ENCODE measurements around the gene NXPH3.
A peak's percentile ranks its signal among the peaks of the same experiment; 100 is the strongest.

NXPH3 gene

GRCh38 chr17:49567871-49568694 is 7.6 kb upstream of the NXPH3 start:
- H3K4me1 ChIP-seq (ENCODE audit: control insufficient read depth, insufficient read depth, low read length), result peaks cover 3% of the 10 kb centered on the region
- H3K36me3 ChIP-seq (ENCODE audit: control insufficient read depth in 2 of 2, insufficient read depth in 1 of 2, low read length in 2 of 2), result no peaks in the 10 kb centered on the region
- POLR2A ChIA-PET, result interaction anchor here (0.6 to 1.6 kb wide), 5 partner anchors 131 to 427 kb away, joined by 3 to 7 read pairs (median 3); partner anchors contain the start of genes DLX3, FAM117A, PHB1 and SLC35B1
- CTCF ChIA-PET, result interaction anchor here (0.5 to 14.4 kb wide), 44 partner anchors 9 to 526 kb away, joined by 3 to 486 read pairs (median 4); partner anchors contain the start of genes DLX3 and SLC35B1
- no peak overlapping the region for H3K4me3 ChIP-seq (ENCODE audit: low read depth, low read length)
- no peaks in the 10 kb centered on the region for H3K9me3 ChIP-seq (ENCODE audit: control insufficient read depth, insufficient read depth, low read depth, low read length)
- no peak overlapping the region for H3K27ac ChIP-seq (ENCODE audit: extremely low read depth, low read depth, low read length)
- TF ChIP-seq PRDM1 (tag by site-specific recombination; IDR thresholded peaks at IDR 0.05) (no peak), ZNF223 (tag by site-specific recombination; IDR thresholded peaks at IDR 0.05) (no peak), ZNF785 (tag by site-specific recombination; IDR thresholded peaks at IDR 0.05) (no peak), MZF1 (tag by site-specific recombination; IDR thresholded peaks at IDR 0.05; ENCODE audit: borderline replicate concordance) (no peak), FEZF1 (tag by site-specific recombination; IDR thresholded peaks at IDR 0.05) (no peak), ZNF423 (tag by site-specific recombination; IDR thresholded peaks at IDR 0.05) (peak; percentile 97), ZNF155 (tag by site-specific recombination; IDR thresholded peaks at IDR 0.05) (no peak), ZNF664 (tag by site-specific recombination; IDR thresholded peaks at IDR 0.05) (0 out of 2 replicates have a peak, but pooled peaks have one; percentile 23), ZBTB10 (tag by site-specific recombination; IDR thresholded peaks at IDR 0.05) (peak; percentile 24; the same call in 1 of the 2 replicates), ZNF521 (tag by site-specific recombination; IDR thresholded peaks at IDR 0.05) (no peak), ZNF341 (tag by site-specific recombination; IDR thresholded peaks at IDR 0.05; ENCODE audit: low read depth) (no peak), KLF8 (tag by site-specific recombination; IDR thresholded peaks at IDR 0.05) (no peak), KLF10 (tag by site-specific recombination; IDR thresholded peaks at IDR 0.05) (no peak), ZNF670 (tag by site-specific recombination; IDR thresholded peaks at IDR 0.05; ENCODE audit: low read depth) (no peak), PATZ1 (tag by site-specific recombination; IDR thresholded peaks at IDR 0.05) (no peak), ZNF10 (tag by site-specific recombination; IDR thresholded peaks at IDR 0.05) (no peak), ZNF510 (tag by site-specific recombination; IDR thresholded peaks at IDR 0.05; ENCODE audit: insufficient replicate concordance) (no peak), ZNF513 (tag by site-specific recombination; IDR thresholded peaks at IDR 0.05) (no peak), ZNF248 (tag by site-specific recombination; IDR thresholded peaks at IDR 0.05) (no peak), PBX3 (CRISPR knock-in tag; IDR thresholded peaks at IDR 0.05) (peak; percentile 43; the same call in 1 of the 2 replicates), ZNF571 (tag by site-specific recombination; IDR thresholded peaks at IDR 0.05) (no peak), ZNF169 (tag by site-specific recombination; IDR thresholded peaks at IDR 0.05) (no peak), KLF7 (tag by site-specific recombination; IDR thresholded peaks at IDR 0.05; ENCODE audit: borderline replicate concordance) (no peak), ZNF544 (tag by site-specific recombination; IDR thresholded peaks at IDR 0.05) (no peak), ZBTB44 (tag by site-specific recombination; IDR thresholded peaks at IDR 0.05) (no peak), BCL11A (tag by site-specific recombination; IDR thresholded peaks at IDR 0.05; ENCODE audit: low read depth) (0 out of 2 replicates have a peak, but pooled peaks have one; percentile 32), ZNF623 (tag by site-specific recombination; IDR thresholded peaks at IDR 0.05) (no peak), ZNF391 (tag by site-specific recombination; IDR thresholded peaks at IDR 0.05; ENCODE audit: borderline replicate concordance, low read depth) (0 out of 2 replicates have a peak, but pooled peaks have one; percentile 25), BCL11B (tag by site-specific recombination; IDR thresholded peaks at IDR 0.05; ENCODE audit: low read depth) (peak; percentile 73)
